OCI-LY7 (cell line): ENCODE results near the gene EBLN2. TPM values are rescaled to one million over a fixed set of nuclear protein-coding genes. Genes with fewer than 3 reads are reported as not detected.

Experiments used
- Bru-seq: library from RNA; stranded (reverse); fragments of 400-500 nt; gene quantifications from one replicate; lab custom pipeline; 2021; lab: Mats Ljungman, UMichigan
- BruChase-seq, 2 experiments: library from RNA; stranded (reverse); fragments of 400-500 nt; gene quantifications; one replicate each; lab custom pipeline; 2021; lab: Mats Ljungman, UMichigan
- BruUV-seq: library from RNA; stranded (reverse); fragments of 400-500 nt; replicated peaks from 2 replicates; lab custom pipeline; 2021; lab: Mats Ljungman, UMichigan
- CTCF ChIA-PET: fragments of 300-600 bp; sonication (Branson Sonifier 250); formaldehyde crosslinking; loops from one replicate; lab custom pipeline; 2022; ENCODE audit warnings: antibody characterized with exemption; ENCODE audit not compliant: unreplicated experiment; lab: Charles Lee
- POLR2A ChIA-PET: fragments of 300-600 bp; sonication (Branson Sonifier 250); formaldehyde crosslinking; loops from one replicate; lab custom pipeline; 2022; ENCODE audit warnings: antibody characterized with exemption; lab: Charles Lee
- DNase-seq: peaks from one replicate; pipeline ENCODE4 v3.0.0-alpha.2; 2015; ENCODE audit warnings: low spot score
- H2AFZ ChIP-seq: fragments of 200-600 bp; sonication (generic), shearing (Covaris generic); 2 replicates; pipeline ENCODE4 v1.6.1; 2014; ENCODE audit warnings: mild to moderate bottlenecking, antibody characterized with exemption, low read length, moderate library complexity
- H3K27ac ChIP-seq: fragments of 200-600 bp; sonication (generic); 2 replicates; pipeline ENCODE4 v1.5.1; 2014; ENCODE audit warnings: mixed run types, low read depth, mild to moderate bottlenecking, moderate library complexity, low read length, inconsistent platforms; ENCODE audit not compliant: poor library complexity, severe bottlenecking
- H3K36me3 ChIP-seq: fragments of 200-600 bp; sonication (generic); 2 replicates; pipeline ENCODE4 v1.6.1; 2014; ENCODE audit warnings: mild to moderate bottlenecking, antibody characterized with exemption, low read length, moderate library complexity, mixed read lengths; ENCODE audit not compliant: insufficient read depth
- H3K4me1 ChIP-seq: fragments of 200-600 bp; sonication (generic); 2 replicates; pipeline ENCODE4 v1.5.1; 2014; ENCODE audit warnings: mild to moderate bottlenecking, low read length; ENCODE audit not compliant: insufficient read depth, poor library complexity, severe bottlenecking
- H3K4me2 ChIP-seq: fragments of 200-600 bp; sonication (generic); 2 replicates; pipeline ENCODE4 v1.6.1; 2014; ENCODE audit warnings: mild to moderate bottlenecking, low read length
- H3K4me3 ChIP-seq: fragments of 200-600 bp; sonication (generic); 2 replicates; pipeline ENCODE4 v1.5.1; 2014; ENCODE audit warnings: mild to moderate bottlenecking, low read depth, low read length; ENCODE audit not compliant: poor library complexity, severe bottlenecking
- H3K79me2 ChIP-seq: fragments of 200-600 bp; sonication (generic); 2 replicates; pipeline ENCODE4 v1.6.1; 2016; ENCODE audit warnings: low read depth, mild to moderate bottlenecking, low read length, moderate library complexity, mixed read lengths; ENCODE audit not compliant: insufficient read depth
- H3K9me2 ChIP-seq: fragments of 200-600 bp; sonication (generic); 2 replicates; pipeline ENCODE4 v1.6.1; 2016; ENCODE audit warnings: mild to moderate bottlenecking, low read length, mixed read lengths; ENCODE audit not compliant: insufficient read depth
- H3K9me3 ChIP-seq: fragments of 200-600 bp; sonication (generic); 2 replicates; pipeline ENCODE4 v1.6.1; 2014; ENCODE audit warnings: mild to moderate bottlenecking, mixed run types, low read length, mixed read lengths
- H4K20me1 ChIP-seq: fragments of 200-600 bp; sonication (generic); 2 replicates; pipeline ENCODE4 v1.6.1; 2014; ENCODE audit warnings: mild to moderate bottlenecking, antibody characterized with exemption, low read length, moderate library complexity, mixed read lengths; ENCODE audit not compliant: insufficient read depth
- EZH2phosphoT487 ChIP-seq: fragments of 200-600 bp; sonication (generic); IDR thresholded peaks from 2 replicates; pipeline ENCODE4 v1.6.1; 2018; ENCODE audit warnings: low read depth, borderline replicate concordance, mild to moderate bottlenecking, mixed run types, antibody characterized with exemption, low read length, moderate library complexity, mixed read lengths
- intact Hi-C: fragments of 100-400 bp; cut with micrococcal nuclease; formaldehyde crosslinking; loops from one replicate; pipeline ENCODE4 v1.10.0; 2022; ENCODE audit not compliant: unreplicated experiment
- long read RNA-seq: library from polyadenylated mRNA; stranded (forward); transcript quantifications from one replicate; pipeline ENCODE4 v2.0.0, GENCODE V29; 2022
- total RNA-seq, 2 experiments: library from RNA; depleted of rRNA in 1 of 2; stranded (reverse); fragments of >200 nt in 1 of 2; shearing (Covaris generic) in 1 of 2; gene quantifications; 2 replicates each; pipeline ENCODE4 v1.2.3, GENCODE V29; 2014 to 2022
- TF ChIP-seq, protein P1 (sequence below): fragments of 200-600 bp; sonication (generic); conservative IDR thresholded peaks from 2 replicates; pipeline ENCODE4 v1.5.1; 2014; ENCODE audit warnings: mild to moderate bottlenecking, antibody characterized with exemption, low read length, moderate library complexity, mixed read lengths

EBLN2 gene
- total RNA-seq (2014; rRNA removed; shearing (Covaris generic)), result 10.5 and 11.1 TPM in 2 replicates
- 9.3 and 9.5 TPM in 2 replicates for total RNA-seq (2022)
- Bru-seq, nascent RNA, result percentile 96 among the genes with signal in this experiment
- BruChase-seq, experiment 1, labeled RNA remaining after a 6-hour chase, result percentile 81 among the genes with signal in this experiment
- BruChase-seq, experiment 2, labeled RNA remaining after a 2-hour chase, result percentile 76 among the genes with signal in this experiment
- long read RNA-seq, partial matches to known transcripts, result 0 of 2 reads
- long read RNA-seq, other reads (novel, unspliced or antisense), result 0 of 2 reads

- H3K79me2 ChIP-seq, result peaks cover 37% of the 10 kb centered on the region
- no TSS peak for BruUV-seq
- peaks cover 74% of the 10 kb centered on the region for H3K36me3 ChIP-seq
- H3K27ac ChIP-seq, result no peak within 1 kb of the TSS
- H2AFZ ChIP-seq, result no peak within 1 kb of the TSS
- intact Hi-C loops, result no loop called here
- H3K4me3 ChIP-seq, result no peak within 1 kb of the TSS
- H3K9me2 ChIP-seq, result no peaks in the 10 kb centered on the region
- no peak within 1 kb of the TSS for H3K4me2 ChIP-seq
- ChIA-PET CTCF (no interaction called here), POLR2A (no interaction called here)
- peaks cover 15% of the 10 kb centered on the region for H4K20me1 ChIP-seq
- DNase-seq, result no peak
- no peaks in the 10 kb centered on the region for H3K9me3 ChIP-seq
- TF ChIP-seq, protein P1, sequence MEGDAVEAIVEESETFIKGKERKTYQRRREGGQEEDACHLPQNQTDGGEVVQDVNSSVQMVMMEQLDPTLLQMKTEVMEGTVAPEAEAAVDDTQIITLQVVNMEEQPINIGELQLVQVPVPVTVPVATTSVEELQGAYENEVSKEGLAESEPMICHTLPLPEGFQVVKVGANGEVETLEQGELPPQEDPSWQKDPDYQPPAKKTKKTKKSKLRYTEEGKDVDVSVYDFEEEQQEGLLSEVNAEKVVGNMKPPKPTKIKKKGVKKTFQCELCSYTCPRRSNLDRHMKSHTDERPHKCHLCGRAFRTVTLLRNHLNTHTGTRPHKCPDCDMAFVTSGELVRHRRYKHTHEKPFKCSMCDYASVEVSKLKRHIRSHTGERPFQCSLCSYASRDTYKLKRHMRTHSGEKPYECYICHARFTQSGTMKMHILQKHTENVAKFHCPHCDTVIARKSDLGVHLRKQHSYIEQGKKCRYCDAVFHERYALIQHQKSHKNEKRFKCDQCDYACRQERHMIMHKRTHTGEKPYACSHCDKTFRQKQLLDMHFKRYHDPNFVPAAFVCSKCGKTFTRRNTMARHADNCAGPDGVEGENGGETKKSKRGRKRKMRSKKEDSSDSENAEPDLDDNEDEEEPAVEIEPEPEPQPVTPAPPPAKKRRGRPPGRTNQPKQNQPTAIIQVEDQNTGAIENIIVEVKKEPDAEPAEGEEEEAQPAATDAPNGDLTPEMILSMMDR, result no peak
- no peak for TF ChIP-seq EZH2phosphoT487
- no peaks in the 10 kb centered on the region for H3K4me1 ChIP-seq
These were observed at the start of gene EBLN2 for GRCh38 chr3:73061416-73061815. TSS of gene EBLN2 (plus strand) at chr3:73061659. CDS start at chr3:73062082, 423 bp downstream.

GRCh38 chr3:73018298-73018697, 43.2 kb upstream of the EBLN2 start:
- Histone ChIP-seq H3K9me2 (no peaks in the 10 kb centered on the region), H3K4me1 (no peaks in the 10 kb centered on the region), H3K36me3 (peaks cover 82% of the 10 kb centered on the region), H3K27ac (no peak overlapping the region), H2AFZ (no peak overlapping the region), H3K4me3 (no peak overlapping the region), H3K9me3 (no peaks in the 10 kb centered on the region), H3K4me2 (no peak overlapping the region), H4K20me1 (peaks cover 47% of the 10 kb centered on the region), H3K79me2 (peaks cover 96% of the 10 kb centered on the region)
- TF ChIP-seq EZH2phosphoT487, result no peak
- TF ChIP-seq, protein P1, result no peak
- intact Hi-C loops, result no loop called here
- DNase-seq, result no peak
- BruUV-seq, result no TSS peak
- ChIA-PET CTCF (no interaction called here), POLR2A (interaction anchor here (0.6 kb wide), 1 partner anchor 69 kb away, joined by 6 read pairs; no protein-coding TSS in a partner anchor)
